ENCODE data around the gene NEUROD2.
A peak's percentile ranks its signal among the peaks of the same experiment; 100 is the strongest.

The NEUROD2 gene

GRCh38 chr17:39618246-39618913, 10.7 kb upstream of the NEUROD2 start:
- DNase-seq, result no peak

- peak; percentile 56 for DNase-seq
Observed at GRCh38 chr17:39617446-39618245, 9.9 kb upstream of the NEUROD2 start.

GRCh38 chr17:39617100-39617445, 9.4 kb upstream of the NEUROD2 start:
- no peak for DNase-seq

- DNase-seq, result no peak
Observed at GRCh38 chr17:39615434-39615833, 7.7 kb upstream of the NEUROD2 start.

- no peak for DNase-seq
Observed at GRCh38 chr17:39614545-39615157, 6.9 kb upstream of the NEUROD2 start.

GRCh38 chr17:39612935-39613464, 5.3 kb upstream of the NEUROD2 start:
- DNase-seq, result no peak

- no peak for DNase-seq
Observed at GRCh38 chr17:39612291-39612894, 4.7 kb upstream of the NEUROD2 start.

GRCh38 chr17:39611401-39612112, 3.8 kb upstream of the NEUROD2 start:
- DNase-seq, result no peak

GRCh38 chr17:39609416-39610025, 1.8 kb upstream of the NEUROD2 start:
- no peak for DNase-seq

GRCh38 chr17:39608142-39608981, 642 bp upstream of the NEUROD2 start:
- DNase-seq, result no peak

- no peak for DNase-seq
Observed at GRCh38 chr17:39607057-39607850, 466 bp downstream of the NEUROD2 start.

GRCh38 chr17:39606434-39607056, 1.2 kb downstream of the NEUROD2 start:
- no peak for DNase-seq

GRCh38 chr17:39605492-39606433, 2.0 kb downstream of the NEUROD2 start:
- no peak for DNase-seq

GRCh38 chr17:39604911-39605491, 2.7 kb downstream of the NEUROD2 start:
- no peak for DNase-seq

GRCh38 chr17:39603304-39604016, 4.3 kb downstream of the NEUROD2 start:
- no peak for DNase-seq

- no peak for DNase-seq
Observed at GRCh38 chr17:39602533-39603303, 5.0 kb downstream of the NEUROD2 start.
